ENCODE results near the gene FHOD3.

DNA sequence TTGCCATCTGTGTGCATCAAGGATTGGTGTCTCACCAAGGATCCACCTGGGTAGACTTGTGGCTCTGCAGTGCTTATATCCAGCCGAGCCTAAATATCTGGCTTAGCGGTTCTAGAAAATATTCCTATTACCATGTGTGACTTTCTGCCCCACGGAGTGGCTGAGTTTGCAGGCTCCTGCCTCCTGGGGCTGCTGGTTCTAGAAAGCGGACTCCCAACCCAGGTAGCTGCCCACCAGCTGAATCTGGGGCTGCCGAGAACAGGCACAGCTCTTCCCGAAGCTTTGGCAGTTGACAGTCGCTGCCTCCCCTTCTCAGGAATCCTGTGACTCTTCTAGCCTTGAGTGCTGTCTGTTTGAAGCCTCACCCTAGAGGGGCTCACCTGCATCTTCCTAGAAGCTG, 426.7 kb downstream of the FHOD3 start:
- TF ChIP-seq, protein P1, sequence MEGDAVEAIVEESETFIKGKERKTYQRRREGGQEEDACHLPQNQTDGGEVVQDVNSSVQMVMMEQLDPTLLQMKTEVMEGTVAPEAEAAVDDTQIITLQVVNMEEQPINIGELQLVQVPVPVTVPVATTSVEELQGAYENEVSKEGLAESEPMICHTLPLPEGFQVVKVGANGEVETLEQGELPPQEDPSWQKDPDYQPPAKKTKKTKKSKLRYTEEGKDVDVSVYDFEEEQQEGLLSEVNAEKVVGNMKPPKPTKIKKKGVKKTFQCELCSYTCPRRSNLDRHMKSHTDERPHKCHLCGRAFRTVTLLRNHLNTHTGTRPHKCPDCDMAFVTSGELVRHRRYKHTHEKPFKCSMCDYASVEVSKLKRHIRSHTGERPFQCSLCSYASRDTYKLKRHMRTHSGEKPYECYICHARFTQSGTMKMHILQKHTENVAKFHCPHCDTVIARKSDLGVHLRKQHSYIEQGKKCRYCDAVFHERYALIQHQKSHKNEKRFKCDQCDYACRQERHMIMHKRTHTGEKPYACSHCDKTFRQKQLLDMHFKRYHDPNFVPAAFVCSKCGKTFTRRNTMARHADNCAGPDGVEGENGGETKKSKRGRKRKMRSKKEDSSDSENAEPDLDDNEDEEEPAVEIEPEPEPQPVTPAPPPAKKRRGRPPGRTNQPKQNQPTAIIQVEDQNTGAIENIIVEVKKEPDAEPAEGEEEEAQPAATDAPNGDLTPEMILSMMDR (conservative IDR thresholded peaks at IDR 0.05 in 1 of 2, IDR thresholded peaks at IDR 0.05 in 1 of 2; ENCODE audit: extremely low read depth in 1 of 2, insufficient read depth in 1 of 2, low read depth in 1 of 2, low read length in 2 of 2), result no peak
- no peak for TF ChIP-seq EZH2 (IDR thresholded peaks at IDR 0.05; ENCODE audit: borderline replicate concordance, low read length)

Data from mammary epithelial cell (primary cell).